DMS153 (cell line): ENCODE data around the gene REC114.
"Not testable (repeated sequence)": the region's sequence is repeated elsewhere in the genome, so short reads cannot be mapped to it uniquely, and the experiment has no call there.

Experiments
- DNase-seq: peaks from one replicate; lab custom pipeline; 2025; lab: John Stamatoyannopoulos, UW

The REC114 gene, protein sequence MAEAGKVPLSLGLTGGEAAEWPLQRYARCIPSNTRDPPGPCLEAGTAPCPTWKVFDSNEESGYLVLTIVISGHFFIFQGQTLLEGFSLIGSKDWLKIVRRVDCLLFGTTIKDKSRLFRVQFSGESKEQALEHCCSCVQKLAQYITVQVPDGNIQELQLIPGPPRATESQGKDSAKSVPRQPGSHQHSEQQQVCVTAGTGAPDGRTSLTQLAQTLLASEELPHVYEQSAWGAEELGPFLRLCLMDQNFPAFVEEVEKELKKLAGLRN

DNA sequence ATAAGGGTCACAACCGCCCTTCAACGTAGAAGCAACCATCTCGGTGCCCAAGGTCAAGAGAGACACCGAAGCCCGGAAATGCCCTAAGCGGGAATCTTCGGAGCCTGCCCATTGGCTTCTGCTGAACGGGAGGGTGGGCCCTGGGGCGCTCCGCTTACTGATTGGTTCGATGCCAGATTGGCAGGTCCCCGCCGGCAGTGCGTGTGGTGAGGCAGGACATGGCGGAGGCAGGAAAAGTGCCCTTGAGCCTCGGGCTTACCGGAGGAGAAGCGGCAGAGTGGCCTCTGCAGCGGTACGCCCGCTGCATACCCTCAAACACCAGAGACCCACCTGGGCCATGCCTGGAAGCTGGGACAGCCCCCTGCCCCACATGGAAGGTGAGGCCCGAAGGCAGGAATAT, at the start of gene REC114:
REC114 (plus strand) TSS at position 197 of the 400 bp plus-strand sequence; CDS start at position 219, 22 bp downstream.
- DNase-seq, result no peak

DNA sequence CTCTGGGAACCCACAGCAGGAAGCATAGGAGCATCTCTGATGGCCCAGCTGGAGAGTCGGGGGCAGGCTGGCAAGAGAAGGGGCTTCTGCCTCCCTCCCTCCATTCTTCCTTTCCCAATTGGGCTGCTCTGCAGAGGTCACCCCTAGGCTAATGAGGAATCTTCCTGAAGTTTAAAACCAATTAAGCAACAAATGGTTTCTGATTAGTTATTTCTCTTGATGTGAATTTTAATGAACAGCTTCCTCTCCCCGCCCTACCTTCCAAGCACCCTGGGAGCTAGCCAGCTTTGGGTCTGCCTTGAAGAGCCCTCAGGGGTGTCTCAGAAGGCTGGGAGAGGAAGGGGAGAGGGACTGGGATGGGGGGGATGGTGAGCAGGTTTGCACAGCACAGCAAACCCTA, 49.6 kb upstream of the REC114 start:
- no peak for DNase-seq

DNA sequence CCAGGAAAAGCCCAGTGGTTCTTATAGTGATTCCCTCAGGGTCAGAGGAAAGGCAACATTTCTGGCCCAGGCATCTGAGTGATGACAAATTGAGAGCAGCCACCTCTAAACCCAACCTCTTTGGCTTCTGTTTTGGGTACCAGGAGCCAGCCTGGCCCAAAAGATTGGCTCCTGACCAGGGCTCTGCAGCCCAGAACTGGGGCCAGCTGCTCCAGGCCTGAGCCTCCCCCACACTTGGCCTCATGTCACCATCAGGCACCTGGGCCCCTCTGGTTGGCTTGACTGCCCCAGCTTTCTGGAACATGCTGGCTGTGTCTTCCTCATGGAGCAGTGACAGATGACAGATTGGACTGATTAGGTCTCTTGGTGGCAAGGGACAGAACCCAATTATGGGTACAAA, 48.2 kb upstream of the REC114 start:
- DNase-seq, result no peak

DNA sequence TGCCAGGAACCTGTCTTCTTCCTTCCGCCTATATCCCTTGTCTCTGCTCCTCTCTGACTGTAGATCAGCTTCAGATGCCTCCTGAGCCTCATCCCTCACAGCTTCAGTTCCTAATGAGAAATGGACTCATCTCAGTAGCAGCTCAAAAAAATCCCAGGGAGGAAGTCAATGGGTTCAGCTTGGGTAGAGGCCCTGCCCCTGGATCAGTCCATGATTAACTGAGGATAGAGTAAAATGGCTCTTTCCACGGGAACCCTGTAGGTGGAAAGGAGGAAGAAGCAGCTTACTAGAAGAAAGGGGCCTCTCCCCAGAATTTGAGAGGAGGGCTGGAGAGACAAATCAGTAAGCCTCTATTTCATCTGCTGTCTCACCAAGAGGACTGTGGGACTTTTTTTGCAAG, 47.3 kb upstream of the REC114 start:
- DNase-seq, result no peak

DNA sequence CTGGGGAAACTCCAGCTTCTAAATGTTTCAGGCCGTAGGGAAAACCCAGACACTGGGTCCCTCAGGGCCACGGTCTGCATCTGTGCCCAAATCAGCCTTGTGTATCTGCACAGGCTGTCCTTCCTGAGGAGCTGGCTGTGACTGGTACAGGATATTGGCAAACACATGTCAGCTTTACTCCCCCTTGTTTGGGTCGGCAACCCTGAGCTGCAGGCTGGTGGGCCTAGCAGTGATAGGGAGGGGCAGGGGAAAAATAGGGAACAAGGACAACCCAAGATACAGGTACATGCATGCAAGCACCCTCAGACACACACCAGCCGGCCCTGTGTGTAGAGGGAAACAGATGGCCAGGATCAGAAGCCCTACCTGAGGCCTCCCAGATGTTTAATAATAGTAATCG, 45.5 kb upstream of the REC114 start:
- no peak for DNase-seq

DNA sequence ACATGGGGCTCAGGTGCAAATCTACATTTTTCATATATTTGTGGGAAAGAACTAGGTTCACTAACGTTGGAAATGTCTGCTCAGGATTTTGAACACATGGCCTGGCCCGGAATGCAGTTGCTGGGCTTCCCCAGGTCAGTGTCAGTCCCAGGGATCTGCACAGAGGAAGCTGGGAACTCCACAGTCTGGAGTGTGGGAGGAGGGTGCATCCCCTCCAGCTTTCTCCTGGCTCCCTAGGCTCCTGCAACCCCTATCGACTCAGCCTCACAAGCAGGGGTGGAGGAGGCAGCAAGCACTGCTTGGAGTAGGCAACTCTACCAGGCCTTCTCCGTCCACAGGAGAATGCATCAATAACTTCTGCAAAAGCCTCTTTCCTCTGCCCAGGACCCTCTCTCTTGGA, 44.1 kb upstream of the REC114 start:
- no peak for DNase-seq

DNA sequence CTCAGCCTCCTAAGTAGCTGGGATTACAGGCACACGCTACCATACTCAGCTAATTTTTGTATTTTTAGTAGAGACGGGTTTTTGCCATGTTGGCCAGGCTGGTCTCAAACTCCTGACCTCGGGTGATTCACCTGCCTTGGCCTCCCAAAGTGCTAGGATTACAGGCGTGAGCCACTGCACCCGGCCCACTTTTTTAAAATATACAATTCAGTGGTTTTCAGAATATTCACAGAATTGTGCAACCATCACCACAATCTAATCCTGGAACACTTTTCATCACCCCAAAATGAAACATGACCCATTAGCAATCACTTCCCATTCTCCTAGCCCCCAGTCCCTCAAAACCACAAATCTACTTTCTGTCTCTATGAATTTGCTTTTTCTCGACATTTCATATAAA, 42.7 kb upstream of the REC114 start:
- DNase-seq, result not testable (repeated sequence)

DNA sequence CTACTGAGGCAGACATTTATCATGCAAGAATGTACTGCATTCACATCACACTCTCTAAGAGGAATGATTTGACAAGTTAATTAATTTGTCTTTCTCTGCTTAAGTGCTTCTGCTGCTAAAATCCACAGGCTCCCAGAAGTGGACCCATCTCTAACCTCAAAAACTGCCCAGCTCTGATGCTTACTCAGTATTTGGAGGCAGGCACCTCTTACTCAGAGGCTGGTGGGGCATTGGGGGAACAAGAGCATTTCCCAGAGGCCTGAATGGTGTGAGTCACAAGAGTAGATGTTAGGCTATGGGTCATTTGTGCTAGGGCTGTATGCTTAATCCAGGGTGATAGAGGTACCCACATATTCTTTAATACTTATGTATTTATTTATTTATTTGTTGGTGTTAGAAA, 39.8 kb upstream of the REC114 start:
- DNase-seq, result no peak

DNA sequence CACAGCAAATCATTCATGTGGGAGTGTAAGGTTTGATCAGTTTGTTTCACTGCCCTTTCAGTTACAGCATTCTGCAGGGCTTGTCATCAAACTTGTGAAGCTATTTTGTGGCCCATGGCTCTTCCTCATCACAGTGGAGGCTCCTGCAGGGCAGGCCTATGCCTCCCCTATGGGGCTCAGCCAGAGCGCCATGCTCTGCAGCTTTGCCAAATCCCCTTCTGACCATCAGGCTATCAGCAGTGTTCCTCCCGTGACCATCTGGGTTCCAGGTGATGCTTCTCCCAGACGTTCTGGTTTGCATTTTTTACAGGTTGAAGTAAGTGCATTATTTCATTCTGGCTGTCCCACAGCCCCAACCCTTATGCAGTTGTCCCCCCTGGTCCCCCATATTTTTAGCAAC, 28.1 kb upstream of the REC114 start:
- DNase-seq, result no peak

DNA sequence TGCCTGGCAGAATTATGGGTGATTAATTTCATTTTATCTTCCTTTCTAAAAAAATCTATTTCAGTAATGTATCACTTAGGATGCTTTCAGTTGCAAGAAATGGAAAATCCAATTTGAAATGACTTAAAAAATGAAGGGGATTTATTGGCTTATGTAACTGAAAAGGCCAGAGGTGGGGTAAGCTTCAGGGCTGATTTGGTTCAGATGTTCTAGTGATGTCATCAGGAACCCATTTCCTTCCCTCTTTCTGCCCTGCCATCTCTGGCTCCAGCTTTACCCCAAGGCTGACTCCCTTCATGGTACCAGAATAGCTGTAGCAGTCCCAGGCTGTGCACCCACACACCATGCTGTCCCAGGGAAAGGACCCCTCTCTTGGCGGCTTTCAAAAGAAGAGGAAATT, 18.5 kb upstream of the REC114 start:
- no peak for DNase-seq

DNA sequence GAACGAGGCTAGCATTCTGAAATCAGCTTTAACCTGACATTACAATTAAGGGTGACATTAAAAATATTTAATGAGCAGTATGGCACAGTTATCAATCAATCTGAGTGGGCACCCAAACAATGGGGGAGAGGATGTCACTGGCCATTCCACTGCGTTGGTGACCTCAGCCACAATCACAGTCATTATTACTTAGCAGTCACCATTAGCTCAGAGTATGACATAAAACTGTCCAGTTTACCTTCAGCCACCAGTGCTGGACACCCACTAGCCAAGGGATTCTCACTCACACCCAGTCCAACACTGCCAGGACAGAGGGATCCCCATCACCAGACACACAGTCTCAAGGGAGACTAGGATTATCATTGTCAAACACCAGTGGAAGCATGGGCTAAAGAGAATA, 17.5 kb upstream of the REC114 start:
- DNase-seq, result no peak

DNA sequence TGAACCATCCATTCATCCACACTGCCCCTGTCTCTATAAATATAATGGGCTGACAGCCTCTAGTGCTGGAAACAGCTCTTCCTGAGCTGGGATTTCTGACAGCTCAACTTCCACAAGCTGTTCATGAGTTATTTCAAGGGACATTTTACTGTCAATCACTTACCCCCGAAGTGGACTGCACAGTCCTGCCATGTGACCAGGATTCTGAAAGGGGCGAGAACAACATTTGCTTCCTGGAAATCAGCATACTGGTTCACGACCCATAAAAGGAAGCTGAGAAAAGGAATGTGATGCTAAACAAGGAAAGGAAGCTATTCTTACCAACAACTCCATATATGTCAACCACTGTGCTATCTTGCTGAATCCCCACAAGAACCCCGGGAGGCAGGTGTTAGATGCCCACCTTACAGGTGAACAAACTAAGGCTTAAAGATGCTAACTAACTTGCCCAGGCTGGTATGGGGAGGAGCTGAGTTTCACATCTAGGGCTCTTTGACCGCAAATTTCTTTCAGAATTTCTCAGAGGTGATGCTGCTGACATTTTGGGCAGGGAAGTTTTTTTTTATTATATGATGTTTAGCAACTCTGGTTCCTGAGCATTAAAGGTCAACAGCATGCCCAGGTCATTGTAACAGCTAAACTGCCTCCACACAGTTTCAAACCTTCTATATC, 16.5 kb upstream of the REC114 start:
- DNase-seq, result no peak

DNA sequence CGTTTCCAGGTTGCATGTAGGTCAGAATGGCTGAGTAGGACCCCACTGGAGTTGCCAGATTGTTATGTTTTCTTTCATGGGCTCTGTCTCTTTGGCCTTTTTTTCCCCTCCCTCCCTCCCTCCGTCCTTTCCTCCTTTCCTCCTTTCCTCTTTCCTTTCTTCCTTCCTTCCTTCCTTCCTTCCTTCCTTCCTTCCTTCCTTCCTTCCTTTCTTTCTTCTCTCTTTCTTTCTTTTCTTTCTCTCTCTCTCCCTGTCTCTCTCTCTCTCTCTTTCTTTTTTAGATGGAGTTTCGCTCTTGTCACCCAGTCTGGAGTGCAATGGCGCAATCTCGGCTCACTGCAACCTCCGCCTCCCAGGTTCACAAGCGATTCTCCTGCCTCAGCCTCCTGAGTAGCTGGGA, 11.6 kb upstream of the REC114 start:
- not testable (repeated sequence) for DNase-seq

DNA sequence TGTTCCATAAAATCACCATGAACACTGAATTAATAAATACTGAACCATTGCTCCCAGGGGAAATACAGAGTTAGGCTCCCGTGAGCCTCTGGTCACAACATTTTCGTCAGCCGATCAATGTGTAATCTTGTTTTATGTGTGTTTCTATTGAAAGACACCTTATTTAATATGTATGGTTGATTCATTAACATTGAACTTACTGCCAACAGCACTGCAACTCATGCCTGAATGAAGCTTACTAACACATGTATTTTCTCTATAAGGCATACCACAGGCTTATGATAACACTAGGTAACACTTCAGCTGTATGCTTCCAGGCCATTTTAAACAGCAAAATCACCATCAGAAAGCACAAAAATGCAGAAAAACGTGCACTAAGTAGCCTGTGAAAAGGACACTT, 9.1 kb upstream of the REC114 start:
- DNase-seq, result no peak

DNA sequence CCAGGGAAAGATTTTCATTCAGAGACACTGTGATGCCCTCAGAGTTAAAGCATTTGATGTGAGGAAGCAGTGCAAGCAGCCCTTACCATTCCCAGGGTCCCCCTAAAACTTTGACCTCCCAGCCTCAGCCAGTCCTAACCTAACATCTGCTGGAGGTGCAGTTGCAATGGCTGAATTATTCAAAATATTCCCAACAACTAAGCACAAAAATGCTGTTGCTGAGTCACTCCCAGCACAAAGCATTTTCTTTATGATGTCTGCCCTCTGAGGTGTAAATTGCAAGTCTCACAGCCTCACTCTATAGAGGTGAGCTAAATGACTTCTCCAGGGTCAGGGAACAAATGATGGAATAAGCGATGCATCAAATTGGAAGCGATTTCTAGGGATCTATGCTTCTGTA, 6.4 kb upstream of the REC114 start:
- no peak for DNase-seq

DNA sequence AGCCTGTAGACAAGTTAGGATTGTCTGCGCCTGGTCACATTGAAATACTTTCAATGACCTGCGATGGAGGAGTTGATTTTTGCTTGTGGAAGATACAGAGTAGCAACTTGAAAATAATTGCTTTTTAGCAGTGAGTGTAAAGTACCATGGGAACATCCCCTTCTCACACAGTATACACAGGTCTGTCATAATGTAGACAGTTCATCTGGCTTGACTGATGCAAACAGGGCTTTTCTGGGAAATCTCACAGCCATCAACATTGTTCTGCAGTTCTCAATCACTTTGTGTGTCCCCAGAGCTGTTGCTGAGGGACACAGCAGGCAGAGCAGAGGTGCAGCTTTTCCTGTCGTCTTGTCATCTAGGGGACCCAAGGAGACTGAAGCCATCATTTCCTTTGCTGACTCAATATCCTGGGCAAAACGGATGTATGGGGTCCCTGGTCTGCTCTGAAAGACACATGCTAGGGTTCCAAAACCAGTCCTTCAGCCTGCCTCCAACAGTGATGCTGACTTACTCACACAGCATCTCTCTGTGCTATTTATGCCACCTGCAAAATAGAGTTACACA, 5.3 kb upstream of the REC114 start:
- no peak for DNase-seq

DNA sequence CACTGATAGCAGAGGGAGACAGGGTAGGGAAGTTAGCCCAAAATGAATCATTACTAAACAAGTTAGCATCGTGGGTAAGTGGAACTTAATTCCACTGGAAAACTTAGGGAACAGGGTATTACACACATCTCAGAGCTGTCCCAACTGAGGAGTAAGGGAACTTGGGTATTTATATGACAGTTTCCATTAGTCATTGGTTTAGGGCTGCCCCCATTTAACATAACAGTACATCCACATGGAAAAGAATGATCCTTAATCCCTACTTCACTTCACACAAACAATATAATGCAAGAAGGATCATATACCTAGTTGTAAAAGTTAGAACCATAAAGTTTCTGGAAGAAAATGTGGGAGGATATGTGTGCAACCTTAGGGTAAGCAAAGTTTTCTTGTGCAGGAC, 4.3 kb upstream of the REC114 start:
- no peak for DNase-seq

DNA sequence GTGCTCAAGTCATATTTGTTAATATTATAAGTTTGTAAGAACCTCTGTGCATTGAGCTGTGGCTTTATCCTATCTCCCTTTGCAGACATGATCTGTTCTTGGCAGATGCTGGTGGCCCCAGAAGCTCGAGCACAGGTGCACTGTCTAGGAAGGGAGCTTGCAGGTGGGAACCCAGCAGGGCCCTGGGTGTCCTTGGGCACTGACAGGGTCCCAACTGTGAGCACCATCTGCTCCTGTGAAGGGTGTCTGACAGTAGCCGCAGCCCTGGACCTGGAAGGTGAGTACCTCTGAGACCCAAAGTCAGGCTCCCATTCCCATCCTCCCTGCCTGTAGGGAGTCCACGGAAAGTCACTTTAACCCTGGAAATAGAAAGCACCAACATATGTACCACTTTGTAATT, 2.4 kb upstream of the REC114 start:
- no peak for DNase-seq

DNA sequence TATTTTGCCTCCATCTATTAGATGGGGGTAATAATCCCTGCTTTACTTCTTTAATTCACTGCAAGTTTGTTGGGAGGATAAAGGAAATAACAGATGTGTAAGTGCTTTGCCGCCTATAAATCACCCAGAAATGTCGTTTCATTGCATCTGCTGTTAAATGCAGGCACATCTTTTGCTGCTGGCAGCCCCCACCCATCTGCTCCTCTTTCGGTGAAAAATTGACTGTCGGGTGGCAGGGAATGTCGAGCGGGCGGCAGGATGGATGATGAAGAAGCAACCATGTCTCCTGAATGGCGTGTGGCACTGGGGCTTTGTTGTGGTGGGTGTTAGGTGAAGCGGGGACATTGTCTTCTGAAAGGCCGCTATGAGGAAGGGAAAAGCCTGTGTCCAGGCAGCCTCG, 543 bp upstream of the REC114 start:
- no peak for DNase-seq

DNA sequence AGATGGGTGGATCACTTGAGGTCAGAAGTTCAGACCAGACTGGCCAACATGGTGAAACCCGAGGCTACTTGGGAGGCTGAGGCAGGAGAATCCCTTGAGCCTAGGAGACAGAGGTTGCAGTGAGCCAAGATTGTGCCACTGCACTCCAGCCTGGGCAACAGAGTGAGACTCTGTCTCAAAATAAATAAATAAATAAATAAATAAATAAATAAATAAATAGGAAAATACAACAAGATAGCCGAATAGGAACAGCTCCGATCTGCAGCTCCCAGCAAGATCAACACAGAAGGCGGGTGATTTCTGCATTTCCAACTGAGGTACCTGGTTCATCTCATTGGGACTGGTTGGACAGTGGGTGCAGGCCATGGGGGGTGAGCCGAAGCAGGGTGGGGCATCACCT, 4.5 kb downstream of the REC114 start:
- not testable (repeated sequence) for DNase-seq

DNA sequence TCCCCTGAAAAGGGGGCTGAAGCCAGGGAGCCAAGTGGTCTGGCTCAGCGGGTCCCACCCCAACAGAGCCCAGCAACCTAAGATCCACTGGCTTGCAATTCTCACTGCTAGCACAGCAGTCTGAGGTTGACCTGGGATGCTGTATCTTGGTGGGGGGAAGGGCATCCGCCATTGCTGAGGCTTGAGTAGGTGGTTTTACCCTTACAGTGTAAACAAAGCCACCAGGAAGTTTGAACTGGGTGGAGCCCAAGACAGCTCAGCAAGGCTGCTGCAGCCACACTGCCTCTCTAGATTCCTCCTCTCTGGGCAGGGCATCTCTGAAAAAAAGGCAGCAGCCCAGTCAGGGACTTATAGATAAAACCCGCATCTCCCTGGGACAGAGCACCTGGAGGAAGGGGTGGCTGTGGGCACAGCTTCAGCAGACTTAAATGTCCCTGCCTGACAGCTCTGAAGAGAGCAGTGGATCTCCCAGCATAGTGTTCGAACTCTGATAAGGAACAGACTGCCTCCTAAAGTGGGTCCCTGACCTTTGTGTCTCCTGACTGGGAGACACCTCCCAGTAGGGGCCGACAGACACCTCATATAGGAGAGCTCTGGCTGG, 5.3 kb downstream of the REC114 start:
- DNase-seq, result not testable (repeated sequence)

DNA sequence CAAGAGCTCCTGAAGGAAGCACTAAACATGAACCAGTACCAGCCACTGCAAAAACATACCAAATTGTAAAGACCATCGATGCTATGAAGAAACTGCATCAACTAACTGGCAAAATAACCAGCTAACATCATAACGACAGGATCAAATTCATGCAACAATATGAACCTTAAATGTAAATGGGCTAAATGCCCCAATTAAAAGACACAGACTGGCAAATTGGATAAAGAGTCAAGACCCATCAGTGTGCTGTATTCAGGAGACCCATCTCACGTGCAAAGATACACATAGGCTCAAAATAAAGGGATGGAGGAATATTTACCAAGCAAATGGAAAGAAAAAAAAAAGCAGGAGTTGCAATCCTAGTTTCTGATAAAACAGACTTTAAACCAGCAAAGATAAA, 7.0 kb downstream of the REC114 start:
- DNase-seq, result not testable (repeated sequence)

DNA sequence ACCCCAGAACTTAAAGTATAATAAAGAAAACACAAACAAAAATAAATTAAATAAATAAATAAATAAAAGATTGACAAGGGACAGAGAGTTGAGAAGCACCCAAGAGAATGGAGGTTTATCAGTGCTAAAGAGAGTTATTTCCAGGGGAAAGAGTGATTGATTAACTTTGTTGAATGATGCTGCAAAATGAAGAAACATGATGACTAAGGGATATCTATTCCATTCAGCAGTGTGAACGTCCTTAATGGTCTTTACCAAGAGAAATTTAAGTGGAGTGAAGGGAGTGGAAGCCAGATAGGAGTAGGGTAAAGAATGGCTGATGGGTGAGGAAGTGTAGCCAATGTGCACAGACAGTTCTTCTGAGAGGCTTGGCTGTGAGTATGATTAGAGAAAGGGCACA, 11.1 kb downstream of the REC114 start:
- DNase-seq, result no peak
